GM18861 (cell line): ENCODE results near the gene ZNF862.
"Not testable (repeated sequence)": the region's sequence is repeated elsewhere in the genome, so short reads cannot be mapped to it uniquely, and the experiment has no call there.

ENCODE experiments used
- ATAC-seq: cut with Tn5 transposase; IDR thresholded peaks from one replicate; pipeline ENCODE4 v1.9.1; 2021; ENCODE audit not compliant: unreplicated experiment

ZNF862 gene

DNA sequence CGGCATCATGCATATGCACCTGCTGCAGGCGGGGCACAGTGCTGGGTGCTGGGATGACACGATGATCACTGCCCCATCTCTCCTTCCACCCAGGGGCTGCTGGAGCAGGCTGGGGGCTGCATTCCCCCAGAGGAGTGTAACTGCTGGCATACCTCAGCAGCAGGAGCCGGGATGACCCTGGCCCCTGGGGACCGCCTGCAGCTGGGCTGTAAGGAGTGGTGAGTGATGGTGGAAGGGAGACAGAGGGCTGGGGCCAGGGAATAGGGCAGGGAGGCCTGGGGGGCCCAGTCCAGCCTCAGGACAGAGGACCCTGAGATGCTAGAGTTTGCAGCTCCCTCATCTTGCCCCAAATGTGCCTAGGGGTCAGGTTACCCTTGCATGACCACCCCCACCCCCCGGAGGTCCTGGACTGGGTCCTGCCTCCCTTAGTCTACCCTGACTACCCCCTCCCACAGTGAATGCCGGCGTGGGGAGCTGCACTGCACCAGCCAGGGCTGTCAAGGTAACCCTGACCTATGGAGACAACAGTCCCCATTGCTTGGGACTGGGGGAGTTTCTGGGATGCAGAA lies 14.5 kb upstream of the ZNF862 start:
- ATAC-seq, result no peak

DNA sequence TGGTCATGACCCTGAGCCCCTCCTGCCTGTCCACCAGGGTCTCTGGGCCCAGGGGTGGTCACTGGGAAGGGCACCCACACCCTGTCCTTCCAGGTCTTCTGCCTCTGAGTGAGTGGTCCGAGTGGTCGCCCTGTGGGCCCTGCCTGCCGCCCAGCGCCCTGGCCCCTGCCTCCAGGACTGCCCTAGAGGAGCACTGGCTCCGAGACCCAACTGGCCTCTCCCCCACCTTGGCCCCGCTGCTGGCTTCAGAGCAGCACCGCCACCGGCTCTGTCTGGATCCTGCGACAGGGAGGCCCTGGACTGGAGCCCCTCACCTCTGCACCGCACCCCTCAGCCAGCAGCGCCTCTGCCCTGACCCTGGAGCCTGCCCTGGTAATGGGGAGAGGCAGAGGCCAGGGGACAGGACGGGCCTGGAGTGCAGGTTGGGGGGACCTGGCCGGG lies 13.9 kb upstream of the ZNF862 start:
- no peak for ATAC-seq

DNA sequence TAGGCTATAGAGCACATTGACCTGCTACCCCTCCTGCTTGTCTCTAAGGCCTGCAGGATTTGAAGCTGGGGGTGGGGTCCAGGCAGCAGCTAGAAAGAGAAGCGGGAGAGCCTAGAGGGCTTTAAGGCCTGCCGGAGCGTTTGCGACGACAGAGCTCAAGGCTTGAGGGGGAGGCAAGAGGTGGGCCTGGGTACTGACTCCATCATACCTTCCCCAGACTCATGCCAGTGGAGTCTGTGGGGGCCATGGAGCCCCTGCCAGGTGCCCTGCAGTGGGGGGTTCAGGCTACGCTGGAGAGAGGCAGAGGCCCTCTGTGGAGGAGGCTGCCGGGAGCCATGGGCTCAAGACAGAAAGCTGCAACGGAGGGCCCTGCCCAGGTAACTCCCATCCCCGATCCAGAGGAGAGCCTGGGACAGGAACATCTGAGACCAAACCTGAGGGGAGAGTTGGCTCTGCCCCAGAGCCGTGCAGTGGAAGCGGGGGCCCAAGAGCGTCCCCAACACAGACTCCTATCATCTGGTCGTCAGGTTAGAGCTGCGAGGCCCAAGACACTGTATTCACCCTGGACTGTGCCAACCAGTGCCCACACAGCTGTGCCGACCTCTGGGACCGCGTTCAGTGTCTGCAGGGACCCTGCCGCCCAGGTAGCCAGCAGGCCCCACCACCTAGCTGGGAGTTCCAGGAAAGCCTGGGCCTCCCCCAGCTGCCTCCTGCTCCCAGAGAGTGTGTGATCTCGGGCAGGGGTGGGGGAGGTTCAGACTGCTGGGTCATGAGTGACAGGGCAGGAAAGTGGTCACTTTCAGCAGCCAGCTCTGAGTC lies 13.2 kb upstream of the ZNF862 start:
- ATAC-seq, result no peak

DNA sequence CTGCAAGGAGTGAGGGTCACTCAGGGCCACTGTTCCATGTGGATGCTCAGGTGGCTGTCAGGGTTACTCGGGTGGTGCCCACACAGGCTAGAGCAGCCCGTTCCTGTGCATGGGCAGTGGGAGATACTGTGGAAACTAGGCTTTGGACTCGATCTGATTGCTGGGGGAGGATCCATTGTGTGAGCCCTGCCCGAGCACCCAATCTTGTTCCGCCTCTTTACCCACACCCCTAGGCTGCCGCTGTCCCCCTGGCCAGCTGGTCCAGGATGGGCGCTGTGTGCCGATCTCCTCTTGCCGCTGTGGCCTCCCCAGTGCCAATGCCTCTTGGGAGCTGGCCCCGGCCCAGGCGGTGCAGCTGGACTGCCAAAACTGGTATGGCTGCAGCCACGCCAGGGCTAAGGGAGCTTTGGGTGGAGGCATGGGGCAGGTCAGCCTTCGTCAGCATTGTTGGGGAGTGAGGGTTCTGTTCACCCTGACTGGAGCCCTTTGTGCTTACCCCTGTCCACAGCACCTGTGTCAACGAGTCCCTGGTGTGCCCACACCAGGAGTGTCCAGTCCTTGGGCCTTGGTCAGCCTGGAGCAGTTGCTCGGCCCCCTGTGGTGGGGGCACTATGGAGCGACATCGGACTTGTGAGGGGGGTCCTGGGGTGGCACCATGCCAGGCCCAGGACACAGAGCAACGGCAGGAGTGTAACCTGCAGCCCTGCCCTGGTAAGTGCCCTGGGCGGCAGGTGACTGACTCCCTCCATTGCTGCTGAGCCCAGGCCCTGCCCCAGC lies 12.4 kb upstream of the ZNF862 start:
- no peak for ATAC-seq

DNA sequence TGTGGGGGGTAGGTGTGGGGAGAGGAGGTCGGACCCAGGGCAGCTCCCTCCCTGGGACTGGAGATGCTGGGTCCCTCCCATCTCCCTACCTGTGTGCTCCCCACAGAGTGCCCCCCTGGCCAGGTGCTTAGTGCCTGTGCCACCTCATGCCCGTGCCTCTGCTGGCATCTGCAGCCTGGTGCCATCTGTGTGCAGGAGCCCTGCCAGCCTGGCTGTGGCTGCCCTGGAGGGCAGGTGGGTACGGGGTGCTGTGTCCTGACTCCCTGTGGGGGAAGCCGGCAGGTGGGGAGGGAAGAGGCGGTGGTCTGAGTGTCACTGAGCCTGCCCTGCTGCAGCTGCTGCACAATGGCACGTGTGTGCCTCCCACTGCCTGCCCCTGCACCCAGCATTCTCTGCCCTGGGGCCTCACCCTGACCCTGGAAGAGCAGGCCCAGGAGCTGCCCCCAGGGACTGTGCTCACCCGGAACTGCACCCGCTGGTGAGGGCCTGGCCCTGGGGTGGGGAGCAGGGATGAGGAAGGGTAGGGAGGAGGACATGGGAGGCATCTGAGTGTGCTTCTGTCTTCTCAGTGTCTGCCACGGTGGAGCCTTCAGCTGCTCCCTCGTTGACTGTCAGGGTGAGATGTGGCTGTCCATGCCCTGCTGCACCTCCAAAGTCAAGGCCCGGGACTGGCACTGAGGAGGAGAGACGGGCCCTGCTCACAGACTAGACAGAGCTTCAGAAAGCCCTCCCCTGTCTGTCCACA lies 11.7 kb upstream of the ZNF862 start:
- no peak for ATAC-seq

DNA sequence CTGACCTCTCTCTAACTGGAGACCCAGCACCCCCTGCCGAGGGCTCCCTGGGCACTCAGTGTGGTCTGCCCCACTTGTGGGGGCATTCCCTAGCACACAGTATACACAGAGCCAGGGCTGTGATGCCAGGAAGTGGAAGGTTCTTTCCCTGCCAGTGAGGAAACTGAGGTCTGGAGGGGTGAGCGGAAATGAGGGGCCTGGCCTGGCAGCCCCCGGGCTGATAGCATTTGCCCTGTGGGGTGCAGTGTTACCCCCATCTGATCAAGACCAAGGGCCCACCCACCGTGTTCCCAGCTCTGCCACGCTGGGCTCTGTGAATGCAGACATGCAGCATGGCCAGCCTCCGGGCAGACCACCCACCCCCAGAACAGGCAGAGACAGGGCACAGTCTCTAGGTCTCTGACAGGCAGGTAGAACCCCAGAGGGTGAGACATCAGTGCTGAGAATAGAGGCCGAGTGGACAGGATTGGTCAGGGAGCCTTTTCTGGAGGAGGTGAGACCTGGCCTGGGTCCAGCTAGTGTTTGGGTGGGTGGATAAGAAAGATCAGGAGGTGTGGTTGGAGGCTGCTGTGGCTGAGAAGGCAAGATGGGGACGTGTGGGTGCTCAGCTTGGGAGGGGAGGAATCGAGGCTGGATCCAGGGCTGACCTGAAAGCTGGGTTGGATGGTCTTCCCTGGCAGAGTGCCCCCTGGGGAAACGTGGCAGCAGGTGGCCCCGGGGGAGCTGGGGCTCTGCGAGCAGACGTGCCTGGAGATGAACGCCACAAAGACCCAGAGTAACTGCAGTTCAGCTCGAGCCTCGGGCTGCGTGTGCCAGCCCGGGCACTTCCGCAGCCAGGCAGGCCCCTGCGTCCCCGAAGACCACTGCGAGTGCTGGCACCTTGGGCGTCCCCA lies 10.8 kb upstream of the ZNF862 start:
- ATAC-seq, result no peak

DNA sequence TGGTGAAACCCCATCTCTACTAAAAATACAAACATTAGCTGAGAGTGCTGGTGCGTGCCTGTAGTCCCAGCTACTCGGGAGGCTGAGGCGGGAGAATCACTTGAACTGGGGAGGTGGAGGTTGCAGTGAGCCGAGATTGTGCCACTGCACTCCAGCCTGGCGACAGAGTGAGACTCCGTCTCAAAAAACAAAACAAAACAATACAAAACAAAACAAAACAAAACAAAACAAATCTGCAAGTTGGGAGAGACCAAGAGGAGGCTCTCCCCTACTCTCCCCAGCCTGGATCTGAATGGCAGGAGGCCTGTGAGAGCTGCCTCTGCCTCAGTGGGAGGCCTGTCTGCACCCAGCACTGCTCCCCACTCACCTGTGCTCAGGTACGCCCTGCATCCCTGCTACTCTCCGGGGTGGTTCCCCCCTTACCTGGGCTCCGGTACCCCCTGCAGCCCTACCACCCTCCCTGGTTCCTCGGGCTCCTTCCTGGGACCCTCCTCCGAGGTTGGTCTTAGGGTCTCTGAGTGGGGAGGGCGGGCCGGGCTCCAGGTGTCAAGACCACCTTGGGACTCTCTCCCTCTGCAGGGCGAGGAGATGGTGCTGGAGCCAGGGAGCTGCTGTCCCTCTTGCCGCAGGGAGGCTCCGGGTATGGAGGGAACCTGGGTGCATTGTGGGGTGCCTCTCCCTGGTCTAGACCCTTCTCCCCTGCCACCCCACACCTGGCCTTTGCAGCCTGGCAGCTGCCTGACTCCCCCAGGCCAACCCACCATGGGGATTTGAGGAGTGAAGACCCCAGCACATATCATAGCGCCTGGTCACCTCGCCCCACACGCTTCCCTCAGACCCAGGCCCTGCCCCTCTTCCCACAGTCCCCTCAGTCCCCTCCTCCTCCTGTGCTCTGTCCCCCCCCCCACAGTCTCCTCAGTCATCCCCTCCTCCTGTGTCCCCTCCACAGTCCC lies 9.5 kb upstream of the ZNF862 start:
- ATAC-seq, result no peak

DNA sequence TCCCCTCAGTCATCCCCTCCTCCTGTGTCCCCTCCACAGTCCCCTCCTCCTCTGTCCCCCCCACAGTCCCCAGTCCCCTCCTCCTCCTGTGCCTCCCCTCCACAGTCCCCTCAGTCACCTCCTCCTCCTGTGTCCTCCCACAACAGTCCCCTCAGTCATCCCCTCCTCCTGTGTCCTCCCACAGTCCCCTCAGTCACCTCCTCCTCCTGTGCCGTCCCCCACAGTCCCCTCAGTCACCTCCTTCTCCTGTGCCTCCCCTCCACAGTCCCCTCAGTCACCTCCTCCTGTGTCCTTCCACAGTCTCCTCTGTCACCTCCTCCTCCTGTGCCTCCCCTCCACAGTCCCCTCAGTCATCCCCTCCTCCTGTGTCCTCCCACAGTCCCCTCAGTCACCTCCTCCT lies 7.6 kb upstream of the ZNF862 start:
- not testable (repeated sequence) for ATAC-seq

DNA sequence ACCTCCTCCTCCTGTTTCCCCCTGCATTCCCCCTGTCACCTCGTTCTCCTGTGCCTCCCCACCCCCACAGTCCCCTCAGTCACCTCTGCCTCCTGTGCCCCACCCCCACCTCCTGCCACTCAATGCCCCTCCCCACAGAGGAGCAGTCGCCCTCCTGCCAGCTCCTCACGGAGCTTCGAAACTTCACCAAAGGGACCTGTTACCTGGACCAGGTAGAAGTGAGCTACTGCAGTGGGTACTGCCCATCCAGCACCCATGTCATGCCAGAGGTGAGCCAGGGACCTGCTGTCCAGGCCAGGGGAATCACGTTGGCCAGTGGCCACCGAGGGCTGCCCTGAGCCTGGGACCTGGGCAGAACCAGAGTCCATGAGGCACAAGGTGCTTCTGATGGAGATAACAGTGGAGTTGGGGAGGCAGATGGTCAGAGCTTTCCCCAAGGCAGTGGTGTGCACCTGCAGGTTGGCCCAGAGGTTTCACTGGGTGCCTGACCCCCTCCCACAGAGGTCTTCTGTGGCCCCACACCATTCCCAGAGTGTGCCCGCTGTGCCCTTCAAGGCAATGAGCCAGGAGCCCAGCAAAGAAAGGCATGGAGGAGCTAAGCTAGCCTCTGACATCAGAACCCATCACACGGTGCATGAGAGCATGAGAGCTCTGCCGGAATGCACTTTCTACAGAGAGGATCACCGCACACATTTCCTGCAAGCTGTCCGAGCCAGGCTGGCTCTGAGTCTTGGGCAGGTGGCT lies 7.0 kb upstream of the ZNF862 start:
- ATAC-seq, result no peak

DNA sequence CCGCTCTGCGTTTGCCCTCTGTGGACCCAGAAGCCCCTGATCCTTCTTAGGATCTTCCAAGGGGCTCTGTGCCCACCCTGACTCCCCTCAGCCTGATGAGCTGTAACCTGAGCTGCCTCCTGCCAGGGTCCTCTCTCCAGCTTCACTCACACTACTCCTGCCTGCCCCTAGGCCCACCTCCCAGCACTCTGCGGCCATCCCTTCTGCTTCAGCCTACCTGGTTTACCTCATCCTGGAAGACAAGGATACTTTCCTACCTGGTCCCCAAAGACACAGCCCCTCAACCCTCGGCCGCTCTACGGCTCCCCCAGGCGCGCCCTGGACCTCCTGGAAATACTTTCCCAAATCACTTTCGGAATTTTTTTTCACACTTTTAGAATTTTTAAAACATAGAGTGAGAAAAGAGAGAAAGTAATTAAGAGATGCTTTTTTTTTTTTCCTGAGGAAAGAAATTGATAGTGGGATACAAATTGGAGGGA lies 6.4 kb upstream of the ZNF862 start:
- no peak for ATAC-seq

DNA sequence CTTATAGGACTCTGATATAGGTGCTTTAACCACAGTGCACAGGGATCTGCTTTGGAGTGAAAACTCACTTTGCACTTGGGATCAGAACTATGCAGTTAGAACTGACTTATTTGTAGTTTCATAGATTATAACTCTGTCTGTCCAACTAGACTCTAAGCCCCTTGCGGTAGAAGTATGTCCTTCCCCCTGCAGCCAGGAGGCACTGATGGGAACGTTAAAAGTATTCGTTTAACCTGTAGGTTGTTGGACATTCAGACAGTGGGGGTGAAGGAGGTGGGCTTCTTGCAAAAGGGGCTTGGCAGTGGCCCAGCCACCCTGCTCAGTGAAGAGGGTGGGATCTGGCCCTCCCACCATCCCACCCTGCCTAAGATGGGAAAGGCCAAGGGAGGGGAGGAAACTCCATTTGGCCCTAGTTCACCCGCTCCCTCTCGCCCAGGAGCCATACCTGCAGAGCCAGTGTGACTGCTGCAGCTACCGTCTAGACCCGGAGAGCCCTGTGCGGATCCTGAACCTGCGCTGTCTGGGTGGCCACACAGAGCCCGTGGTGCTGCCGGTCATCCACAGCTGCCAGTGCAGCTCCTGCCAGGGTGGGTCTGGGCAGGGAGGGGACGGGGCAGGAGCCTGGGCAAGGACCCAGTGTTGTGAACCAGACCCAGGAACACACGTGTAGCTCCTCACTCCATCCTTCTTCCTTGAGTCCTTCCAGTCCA lies 5.7 kb upstream of the ZNF862 start:
- no peak for ATAC-seq

DNA sequence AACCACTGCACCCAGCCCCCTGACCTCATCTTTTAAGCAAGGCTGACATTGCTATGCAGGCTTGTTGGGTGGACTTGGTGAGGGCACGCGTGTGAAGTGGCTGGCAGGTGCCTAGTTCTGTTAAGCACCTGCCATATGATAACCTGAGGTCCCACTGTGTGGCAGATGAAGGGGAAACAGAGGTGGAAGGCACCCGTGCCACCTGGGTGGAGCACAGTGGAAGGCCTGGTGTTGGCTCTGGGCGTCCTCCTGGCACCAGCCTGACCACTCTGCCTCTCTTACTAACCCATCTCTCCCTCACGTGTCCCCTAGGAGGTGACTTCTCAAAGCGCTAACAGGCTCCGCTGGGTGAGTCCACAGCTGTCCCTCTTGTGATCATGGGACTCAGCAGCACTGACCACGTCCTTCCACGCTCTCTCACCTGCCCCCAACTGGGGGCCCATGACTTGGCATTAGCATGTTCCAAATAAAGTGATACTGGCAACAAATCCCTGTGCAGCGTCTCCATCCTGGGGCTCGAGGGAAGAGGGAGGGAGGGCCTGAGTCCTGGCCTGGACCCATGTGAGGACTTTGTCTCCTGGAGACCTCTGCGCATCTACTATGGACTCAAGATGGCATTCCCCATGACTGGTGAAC lies 4.6 kb upstream of the ZNF862 start:
- no peak for ATAC-seq

DNA sequence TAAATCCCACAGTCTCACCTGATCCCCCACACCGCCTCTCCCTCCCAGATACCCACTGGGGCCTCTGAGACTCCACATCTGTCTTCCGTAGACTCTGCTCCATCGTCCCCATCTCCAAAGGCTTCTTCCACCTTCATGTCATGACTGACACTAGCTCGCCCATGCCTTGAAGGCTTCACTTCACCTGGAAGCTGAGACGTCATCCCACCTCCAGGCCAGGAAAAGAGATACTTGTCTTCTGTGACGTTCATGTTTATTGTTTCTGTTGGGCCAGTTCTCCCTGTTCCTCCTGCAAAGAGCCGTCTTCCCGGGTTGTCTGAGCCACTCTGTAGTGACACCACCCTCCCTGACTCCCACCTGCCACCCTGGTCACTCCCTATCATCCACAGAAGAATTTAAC lies 3.6 kb upstream of the ZNF862 start:
- no peak for ATAC-seq

DNA sequence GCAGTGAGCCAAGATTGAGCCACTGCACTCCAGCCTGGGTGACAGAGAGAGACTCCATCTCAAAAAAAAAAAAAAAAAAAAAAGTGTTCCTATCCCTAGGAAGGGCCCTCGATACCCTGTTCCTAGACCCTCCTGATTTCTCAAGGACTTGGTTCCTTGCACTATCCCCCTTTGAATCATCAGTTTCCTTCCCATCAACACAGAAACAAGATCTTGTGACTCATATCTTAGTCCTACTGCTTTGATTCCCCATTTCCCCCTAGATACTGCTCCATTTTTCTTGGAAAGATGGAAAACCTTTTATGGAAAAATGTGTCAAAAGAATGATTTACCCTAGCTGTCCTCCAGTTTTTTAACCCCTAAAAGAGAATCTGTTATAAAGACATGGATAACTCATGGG lies 1.7 kb upstream of the ZNF862 start:
- ATAC-seq, result no peak

DNA sequence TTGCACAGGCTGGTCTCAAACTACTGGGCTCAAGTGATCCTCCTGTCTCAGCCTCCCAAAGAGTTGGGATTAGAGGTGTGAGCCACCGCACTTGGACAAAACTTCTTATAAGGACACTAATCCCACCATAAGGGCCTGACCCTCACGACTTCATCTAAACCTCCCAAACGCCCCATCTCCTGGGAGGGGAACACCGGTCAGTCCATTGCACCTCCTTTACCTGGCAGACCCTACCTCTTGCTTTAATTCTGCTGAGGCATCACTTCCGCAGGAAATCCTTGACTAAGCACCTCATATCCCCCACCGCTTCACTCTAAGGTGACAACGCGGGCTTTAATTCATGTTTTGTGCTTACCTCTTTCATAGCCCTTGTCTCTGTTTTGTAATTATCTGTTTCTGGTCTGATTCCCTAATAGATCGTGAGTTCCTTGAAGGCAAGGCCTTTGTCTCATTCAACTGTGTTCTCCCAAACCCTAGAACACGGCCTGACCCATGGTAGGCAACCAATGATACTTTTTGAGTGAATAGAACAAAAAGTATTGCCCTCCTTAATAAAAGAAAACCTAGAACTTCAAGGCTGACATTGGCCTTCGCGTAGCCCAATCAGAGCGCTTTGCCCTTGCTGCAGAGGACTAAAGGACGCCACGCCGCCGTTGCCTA lies 481 bp upstream of the ZNF862 start:
- no peak for ATAC-seq

DNA sequence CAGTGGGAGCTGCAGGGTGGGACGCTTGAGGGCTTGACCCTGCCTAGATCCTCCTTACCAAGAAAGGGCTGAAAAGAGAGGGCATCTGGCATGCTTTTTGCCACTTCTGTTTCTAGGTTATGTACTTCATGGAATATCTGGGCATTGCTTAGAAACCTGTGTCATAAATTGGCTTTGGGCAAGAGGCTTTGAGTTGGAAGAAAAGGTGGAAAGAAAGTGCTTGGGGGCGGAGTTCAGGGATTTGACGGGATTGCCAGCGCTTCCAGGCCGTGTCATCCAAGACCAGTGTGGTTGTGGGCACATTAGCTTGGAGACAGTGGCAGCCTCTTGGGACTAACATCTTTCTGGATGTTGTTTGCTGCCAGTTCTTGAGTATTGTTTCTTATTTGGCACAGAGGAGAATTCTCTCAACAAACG lies 825 bp downstream of the ZNF862 start:
- no peak for ATAC-seq

DNA sequence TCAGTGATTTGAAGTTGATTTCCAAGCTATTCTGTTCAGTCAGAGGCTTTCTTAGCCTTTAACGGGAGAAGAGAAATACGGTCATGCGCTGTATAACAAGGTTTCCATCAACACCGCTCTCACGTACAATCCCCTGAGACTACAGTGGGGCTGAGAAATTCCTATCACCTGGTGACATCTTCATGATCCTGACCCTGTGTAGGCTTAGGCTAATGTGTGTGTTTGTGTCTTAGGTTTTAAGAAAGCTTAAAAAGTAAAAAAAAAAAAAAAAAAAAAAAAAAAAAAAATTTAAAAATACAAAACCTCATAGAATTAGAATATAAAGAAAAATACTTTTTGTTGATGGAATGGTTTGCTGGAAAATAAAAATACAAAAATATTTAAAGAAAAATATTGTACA lies 1.8 kb downstream of the ZNF862 start:
- no peak for ATAC-seq
